Ishikawa (cell line): ENCODE measurements around the gene IMMP2L.

Source experiments
- CEBPB ChIP-seq: IDR thresholded peaks from 2 replicates; pipeline ENCODE4 v1.6.1; 2012
- CREB1 ChIP-seq: IDR thresholded peaks from 2 replicates; pipeline ENCODE4 v1.6.1; 2012; ENCODE audit warnings: low read depth
- EGR1 ChIP-seq: IDR thresholded peaks from 2 replicates; pipeline ENCODE4 v1.6.1; 2012
- EP300 ChIP-seq: IDR thresholded peaks from 2 replicates; pipeline ENCODE4 v1.6.1; 2012; ENCODE audit warnings: borderline replicate concordance
- FOXM1 ChIP-seq: IDR thresholded peaks from 2 replicates; pipeline ENCODE4 v1.6.1; 2012; ENCODE audit warnings: low read depth, borderline replicate concordance
- NFIC ChIP-seq: IDR thresholded peaks from 2 replicates; pipeline ENCODE4 v1.6.1; 2012
- RAD21 ChIP-seq: IDR thresholded peaks from 2 replicates; pipeline ENCODE4 v1.6.1; 2012; ENCODE audit warnings: low read depth
- TAF1 ChIP-seq: IDR thresholded peaks from 2 replicates; pipeline ENCODE4 v1.6.1; 2012; ENCODE audit warnings: low read depth, mild to moderate bottlenecking
- TCF12 ChIP-seq: IDR thresholded peaks from 2 replicates; pipeline ENCODE4 v1.6.1; 2012; ENCODE audit warnings: low read depth
- TEAD4 ChIP-seq: IDR thresholded peaks from 2 replicates; pipeline ENCODE4 v1.6.1; 2012
- YY1 ChIP-seq: IDR thresholded peaks from 2 replicates; pipeline ENCODE4 v1.6.1; 2012; ENCODE audit warnings: low read depth
- ZBTB7A ChIP-seq: IDR thresholded peaks from 2 replicates; pipeline ENCODE4 v1.6.1; 2012; ENCODE audit warnings: low read depth
- TF ChIP-seq, protein P1 (sequence below): IDR thresholded peaks from 2 replicates; pipeline ENCODE4 v1.6.1; 2012; ENCODE audit warnings: low read depth, mild to moderate bottlenecking
- TF ChIP-seq, protein P2 (sequence below): IDR thresholded peaks from 2 replicates; pipeline ENCODE4 v1.6.1; 2012
- TF ChIP-seq, protein P3 (sequence below): IDR thresholded peaks from 2 replicates; pipeline ENCODE4 v1.6.1; 2012

The IMMP2L gene

DNA sequence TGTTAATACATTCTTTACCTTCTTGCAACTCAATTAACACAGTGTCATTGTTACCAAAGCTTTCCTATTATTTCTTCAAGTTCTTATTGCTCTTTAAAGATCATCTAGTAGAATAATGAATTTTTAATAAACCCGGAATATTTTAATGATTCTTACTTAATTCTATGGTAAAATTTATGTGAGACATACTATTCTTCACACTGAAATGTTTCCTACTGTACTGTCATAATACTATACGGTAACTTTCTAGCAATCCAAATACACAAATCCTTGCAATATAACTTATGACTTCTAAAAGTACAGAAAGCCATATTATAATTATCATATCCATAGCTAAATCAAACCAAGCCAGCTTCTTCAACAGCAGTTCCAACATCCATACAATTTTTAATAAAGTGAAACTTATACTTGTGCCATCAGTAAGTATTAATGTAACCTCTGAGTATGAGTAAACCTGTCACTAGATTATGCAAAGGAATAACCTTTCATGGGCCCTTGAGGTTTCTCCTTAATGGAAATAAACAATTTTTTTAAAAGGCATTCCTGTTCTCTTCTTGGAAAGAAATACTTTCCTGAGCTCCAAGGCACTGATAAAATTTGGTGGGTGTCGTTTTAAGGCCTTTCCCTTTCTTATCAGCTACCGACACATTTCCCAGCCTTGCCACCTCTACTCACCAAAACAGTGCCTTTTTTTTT, 87.4 kb downstream of the IMMP2L start:
- no peak for TF ChIP-seq NFIC
- TF ChIP-seq, protein P1, sequence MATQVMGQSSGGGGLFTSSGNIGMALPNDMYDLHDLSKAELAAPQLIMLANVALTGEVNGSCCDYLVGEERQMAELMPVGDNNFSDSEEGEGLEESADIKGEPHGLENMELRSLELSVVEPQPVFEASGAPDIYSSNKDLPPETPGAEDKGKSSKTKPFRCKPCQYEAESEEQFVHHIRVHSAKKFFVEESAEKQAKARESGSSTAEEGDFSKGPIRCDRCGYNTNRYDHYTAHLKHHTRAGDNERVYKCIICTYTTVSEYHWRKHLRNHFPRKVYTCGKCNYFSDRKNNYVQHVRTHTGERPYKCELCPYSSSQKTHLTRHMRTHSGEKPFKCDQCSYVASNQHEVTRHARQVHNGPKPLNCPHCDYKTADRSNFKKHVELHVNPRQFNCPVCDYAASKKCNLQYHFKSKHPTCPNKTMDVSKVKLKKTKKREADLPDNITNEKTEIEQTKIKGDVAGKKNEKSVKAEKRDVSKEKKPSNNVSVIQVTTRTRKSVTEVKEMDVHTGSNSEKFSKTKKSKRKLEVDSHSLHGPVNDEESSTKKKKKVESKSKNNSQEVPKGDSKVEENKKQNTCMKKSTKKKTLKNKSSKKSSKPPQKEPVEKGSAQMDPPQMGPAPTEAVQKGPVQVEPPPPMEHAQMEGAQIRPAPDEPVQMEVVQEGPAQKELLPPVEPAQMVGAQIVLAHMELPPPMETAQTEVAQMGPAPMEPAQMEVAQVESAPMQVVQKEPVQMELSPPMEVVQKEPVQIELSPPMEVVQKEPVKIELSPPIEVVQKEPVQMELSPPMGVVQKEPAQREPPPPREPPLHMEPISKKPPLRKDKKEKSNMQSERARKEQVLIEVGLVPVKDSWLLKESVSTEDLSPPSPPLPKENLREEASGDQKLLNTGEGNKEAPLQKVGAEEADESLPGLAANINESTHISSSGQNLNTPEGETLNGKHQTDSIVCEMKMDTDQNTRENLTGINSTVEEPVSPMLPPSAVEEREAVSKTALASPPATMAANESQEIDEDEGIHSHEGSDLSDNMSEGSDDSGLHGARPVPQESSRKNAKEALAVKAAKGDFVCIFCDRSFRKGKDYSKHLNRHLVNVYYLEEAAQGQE = no peak
- TF ChIP-seq TAF1 = no peak
- no peak for TF ChIP-seq CREB1
- no peak for TF ChIP-seq TEAD4
- no peak for TF ChIP-seq EP300
- TF ChIP-seq FOXM1 = no peak
- no peak for TF ChIP-seq YY1
- no peak for TF ChIP-seq ZBTB7A
- TF ChIP-seq RAD21 = no peak
- TF ChIP-seq, protein P2, sequence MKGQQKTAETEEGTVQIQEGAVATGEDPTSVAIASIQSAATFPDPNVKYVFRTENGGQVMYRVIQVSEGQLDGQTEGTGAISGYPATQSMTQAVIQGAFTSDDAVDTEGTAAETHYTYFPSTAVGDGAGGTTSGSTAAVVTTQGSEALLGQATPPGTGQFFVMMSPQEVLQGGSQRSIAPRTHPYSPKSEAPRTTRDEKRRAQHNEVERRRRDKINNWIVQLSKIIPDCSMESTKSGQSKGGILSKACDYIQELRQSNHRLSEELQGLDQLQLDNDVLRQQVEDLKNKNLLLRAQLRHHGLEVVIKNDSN = no peak
- no peak for TF ChIP-seq TCF12
- TF ChIP-seq CEBPB = no peak
- no peak for TF ChIP-seq EGR1
- TF ChIP-seq, protein P3, sequence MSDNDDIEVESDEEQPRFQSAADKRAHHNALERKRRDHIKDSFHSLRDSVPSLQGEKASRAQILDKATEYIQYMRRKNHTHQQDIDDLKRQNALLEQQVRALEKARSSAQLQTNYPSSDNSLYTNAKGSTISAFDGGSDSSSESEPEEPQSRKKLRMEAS = no peak

DNA sequence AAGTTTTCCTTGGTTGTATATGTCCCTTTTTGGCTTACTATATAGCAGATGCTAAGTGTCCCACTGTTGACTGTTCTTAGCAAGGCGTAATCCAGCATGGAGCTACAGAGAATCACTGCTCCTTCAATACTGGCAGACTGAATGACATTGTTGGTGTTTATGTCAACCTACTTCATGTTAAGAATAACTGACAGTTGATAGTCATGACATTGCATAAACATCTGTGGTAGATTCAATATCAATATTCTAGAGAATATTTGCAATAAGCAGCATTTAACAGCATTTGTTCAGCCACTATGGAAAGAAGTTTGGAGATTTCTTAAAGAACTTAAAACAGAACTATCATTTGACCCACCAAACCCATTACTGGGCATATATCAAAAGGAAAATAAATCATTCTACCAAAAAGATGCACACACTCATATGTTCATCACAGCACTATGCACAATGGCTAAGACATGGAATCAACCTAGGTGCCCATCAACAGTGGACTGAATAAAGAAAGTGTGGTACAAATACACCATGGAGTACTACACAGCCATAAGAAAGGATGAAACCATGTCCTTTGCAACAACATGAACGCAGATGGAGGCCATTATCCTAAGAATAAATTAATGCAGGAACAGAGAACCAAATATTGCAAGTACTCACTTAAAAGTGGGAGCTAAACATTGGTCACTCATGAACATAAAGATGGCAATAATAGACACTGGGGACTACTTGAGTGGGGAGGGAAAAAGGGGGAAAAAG, 88.7 kb downstream of the IMMP2L start:
- no peak for TF ChIP-seq EP300
- no peak for TF ChIP-seq ZBTB7A

DNA sequence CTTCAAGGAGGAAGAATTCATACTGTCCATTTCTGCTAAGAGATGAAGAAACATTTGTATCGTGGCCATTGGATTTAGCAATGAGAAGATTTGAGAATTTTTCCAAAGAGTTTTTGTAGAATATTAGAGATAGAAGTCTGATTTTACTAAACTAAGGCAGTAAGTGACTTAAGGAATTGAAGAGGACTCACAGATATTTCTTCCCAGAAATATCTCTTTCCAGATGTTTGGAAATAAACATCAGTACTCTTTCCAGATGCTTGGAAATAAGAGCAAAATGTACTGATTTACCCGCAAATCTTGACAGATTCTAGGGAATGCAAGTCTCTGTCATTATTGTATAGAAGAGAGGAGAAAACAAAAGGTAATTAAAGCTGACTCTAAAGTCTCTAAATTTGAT, 91.3 kb downstream of the IMMP2L start:
- TF ChIP-seq EGR1 (no peak), CREB1 (no peak), TEAD4 (no peak), TAF1 (no peak), EP300 (no peak), RAD21 (no peak), TCF12 (no peak), YY1 (no peak), FOXM1 (no peak), NFIC (no peak), ZBTB7A (no peak), CEBPB (no peak)
- TF ChIP-seq, protein P1 = no peak
- TF ChIP-seq, protein P2 = no peak
- TF ChIP-seq, protein P3 = no peak

DNA sequence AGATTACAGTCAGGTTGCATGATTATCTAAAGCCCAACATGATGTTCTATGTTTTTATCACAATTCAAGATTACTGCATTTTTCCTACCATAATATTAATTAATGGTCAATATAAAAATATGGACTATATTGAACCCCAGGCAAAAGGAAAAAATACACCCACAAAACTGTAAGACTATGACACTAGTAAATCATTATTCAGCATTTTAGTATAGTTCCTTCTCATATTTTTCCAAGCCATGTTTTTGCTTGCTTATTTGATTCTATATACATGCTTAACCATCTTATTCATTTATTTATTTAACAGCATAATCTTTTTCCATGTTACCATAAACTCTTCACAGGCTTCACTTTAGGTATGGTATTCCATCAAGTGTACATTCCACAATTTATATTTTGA, 101.6 kb downstream of the IMMP2L start:
- no peak for TF ChIP-seq YY1
- no peak for TF ChIP-seq TAF1

DNA sequence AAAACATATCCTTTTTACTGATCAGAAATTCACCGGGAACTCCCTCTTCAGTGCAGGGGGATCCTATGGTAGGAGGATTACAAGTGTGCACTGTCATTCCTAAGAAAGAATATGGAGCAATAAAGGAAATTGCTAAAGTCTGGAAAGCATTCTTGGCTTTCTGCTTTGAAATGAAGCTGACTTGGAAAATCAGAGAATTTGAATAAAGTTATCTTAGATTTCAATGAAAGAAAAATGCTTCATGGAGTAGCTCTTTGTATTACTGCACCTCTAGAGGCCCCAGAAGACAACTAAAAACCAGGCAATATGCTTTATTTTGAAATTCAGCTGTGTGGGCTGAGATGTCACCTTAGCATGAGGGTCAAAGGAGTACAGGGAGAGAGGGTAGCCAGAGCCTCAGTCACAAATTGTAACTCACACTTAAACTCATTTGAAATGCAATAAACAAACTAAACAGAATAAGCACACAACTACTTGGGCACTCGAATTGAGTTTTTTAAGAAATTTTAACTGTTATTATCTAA, 102.5 kb downstream of the IMMP2L start:
- TF ChIP-seq, protein P1 = no peak
- TF ChIP-seq FOXM1 = no peak
- TF ChIP-seq ZBTB7A = no peak
- no peak for TF ChIP-seq CREB1
- TF ChIP-seq TAF1 = no peak
- TF ChIP-seq CEBPB = no peak
- TF ChIP-seq TCF12 = no peak
- no peak for TF ChIP-seq YY1
